ENCODE results near the gene ZNF135.

The ZNF135 gene

DNA sequence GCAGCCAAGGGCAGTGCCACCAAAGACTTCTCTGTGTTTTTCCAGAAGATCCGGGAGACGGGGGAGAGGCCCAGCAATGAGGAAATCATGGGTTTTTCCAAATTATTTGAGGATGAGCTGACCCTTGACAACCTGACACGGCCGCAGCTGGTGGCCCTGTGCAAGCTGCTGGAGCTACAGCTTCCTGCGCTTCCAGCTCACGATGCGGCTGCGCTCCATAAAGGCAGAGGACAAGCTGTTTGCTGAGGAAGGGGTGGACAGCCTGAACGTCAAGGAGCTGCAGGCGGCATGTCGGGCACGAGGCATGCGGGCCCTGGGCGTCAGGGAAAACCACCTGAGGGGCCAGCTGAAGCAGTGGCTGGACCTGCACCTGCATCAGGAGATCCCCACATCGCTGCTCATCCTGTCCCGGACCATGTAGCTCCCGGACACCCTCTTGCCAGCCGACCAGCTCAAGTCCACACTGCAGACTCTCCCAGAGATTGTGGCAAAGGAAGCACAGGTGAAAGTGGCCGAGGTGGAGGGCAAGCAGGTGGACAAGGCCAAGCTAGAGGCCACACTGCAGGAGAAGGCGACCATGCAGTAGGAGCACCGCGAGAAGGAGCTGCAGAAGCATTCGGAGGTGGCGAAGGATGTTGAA is 13.6 kb upstream of the ZNF135 start:
- DNase-seq (ENCODE audit: low read depth) = no peak
- H3K4me3 ChIP-seq (ENCODE audit: low read length) = no peak overlapping the region
- TF ChIP-seq, protein P1, sequence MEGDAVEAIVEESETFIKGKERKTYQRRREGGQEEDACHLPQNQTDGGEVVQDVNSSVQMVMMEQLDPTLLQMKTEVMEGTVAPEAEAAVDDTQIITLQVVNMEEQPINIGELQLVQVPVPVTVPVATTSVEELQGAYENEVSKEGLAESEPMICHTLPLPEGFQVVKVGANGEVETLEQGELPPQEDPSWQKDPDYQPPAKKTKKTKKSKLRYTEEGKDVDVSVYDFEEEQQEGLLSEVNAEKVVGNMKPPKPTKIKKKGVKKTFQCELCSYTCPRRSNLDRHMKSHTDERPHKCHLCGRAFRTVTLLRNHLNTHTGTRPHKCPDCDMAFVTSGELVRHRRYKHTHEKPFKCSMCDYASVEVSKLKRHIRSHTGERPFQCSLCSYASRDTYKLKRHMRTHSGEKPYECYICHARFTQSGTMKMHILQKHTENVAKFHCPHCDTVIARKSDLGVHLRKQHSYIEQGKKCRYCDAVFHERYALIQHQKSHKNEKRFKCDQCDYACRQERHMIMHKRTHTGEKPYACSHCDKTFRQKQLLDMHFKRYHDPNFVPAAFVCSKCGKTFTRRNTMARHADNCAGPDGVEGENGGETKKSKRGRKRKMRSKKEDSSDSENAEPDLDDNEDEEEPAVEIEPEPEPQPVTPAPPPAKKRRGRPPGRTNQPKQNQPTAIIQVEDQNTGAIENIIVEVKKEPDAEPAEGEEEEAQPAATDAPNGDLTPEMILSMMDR (IDR thresholded peaks at IDR 0.05; ENCODE audit: insufficient read depth, low read depth, low read length, missing control alignments) = no peak

DNA sequence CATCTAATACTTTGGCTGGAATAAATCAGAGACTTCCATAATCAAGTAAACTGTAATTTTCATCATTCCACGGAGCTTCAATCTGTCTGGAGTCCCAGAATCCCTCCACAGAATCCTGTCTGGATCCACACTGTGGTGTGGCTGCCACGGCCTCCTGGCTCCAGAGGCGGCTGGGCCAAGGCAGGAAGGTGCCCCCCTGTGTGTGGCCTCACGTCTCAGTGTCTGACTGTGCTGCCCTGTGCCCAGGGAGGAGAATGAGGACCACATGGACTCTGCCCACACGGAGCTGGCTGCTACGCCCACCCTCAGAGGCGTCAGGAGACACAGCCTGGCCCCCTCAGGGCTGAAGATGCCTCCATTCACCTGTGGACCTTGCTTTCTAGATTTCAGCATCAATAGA is 12.2 kb upstream of the ZNF135 start:
- no peak for DNase-seq (ENCODE audit: low read depth)
- no peak overlapping the region for H3K4me3 ChIP-seq (ENCODE audit: low read length)
- TF ChIP-seq, protein P1 (IDR thresholded peaks at IDR 0.05; ENCODE audit: insufficient read depth, low read depth, low read length, missing control alignments) = no peak

DNA sequence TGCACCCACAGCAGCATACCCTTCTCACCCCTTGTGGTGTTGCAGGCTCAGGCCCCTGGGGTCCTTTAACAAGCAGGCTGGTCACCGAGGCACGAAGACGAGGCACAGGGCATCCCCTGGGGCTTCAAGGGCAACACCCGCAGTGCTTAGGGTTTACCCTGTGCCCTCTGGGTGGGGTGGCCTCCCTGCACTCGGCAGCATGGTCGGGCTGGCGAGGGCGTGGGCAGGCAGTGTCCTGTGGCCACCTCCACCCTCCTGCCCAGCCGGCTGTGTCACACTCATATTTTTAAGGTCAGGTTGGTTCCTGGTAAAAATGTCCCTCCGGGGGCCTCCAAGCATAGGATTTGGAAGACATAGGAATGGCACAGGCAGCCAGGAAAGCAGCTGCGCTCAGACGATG is 11.4 kb upstream of the ZNF135 start:
- DNase-seq (ENCODE audit: low read depth) = no peak
- TF ChIP-seq, protein P1 (IDR thresholded peaks at IDR 0.05; ENCODE audit: insufficient read depth, low read depth, low read length, missing control alignments) = no peak
- H3K4me3 ChIP-seq (ENCODE audit: low read length) = no peak overlapping the region

DNA sequence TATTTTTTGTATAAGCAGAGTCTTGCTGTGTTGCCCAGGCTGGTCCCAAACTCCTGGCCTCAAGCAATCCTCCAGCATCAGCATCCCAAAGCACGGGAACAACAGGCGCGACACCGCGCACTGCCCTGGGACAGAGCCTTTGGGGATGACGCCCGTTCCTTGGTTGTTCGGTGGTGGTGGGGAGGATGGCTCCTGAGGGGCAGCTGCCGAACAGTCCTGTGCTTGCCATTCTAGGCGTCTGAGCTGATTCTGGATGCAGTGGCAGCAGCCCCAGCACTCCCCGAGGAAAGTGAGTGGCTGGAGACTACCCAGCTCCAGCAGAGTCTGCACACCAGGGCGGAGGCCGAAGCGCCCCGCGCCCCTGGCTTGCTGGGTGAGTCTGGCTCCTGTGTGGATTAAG is 6.8 kb upstream of the ZNF135 start:
- no peak overlapping the region for H3K4me3 ChIP-seq (ENCODE audit: low read length)
- TF ChIP-seq, protein P1 (IDR thresholded peaks at IDR 0.05; ENCODE audit: insufficient read depth, low read depth, low read length, missing control alignments) = no peak
- DNase-seq (ENCODE audit: low read depth) = no peak

DNA sequence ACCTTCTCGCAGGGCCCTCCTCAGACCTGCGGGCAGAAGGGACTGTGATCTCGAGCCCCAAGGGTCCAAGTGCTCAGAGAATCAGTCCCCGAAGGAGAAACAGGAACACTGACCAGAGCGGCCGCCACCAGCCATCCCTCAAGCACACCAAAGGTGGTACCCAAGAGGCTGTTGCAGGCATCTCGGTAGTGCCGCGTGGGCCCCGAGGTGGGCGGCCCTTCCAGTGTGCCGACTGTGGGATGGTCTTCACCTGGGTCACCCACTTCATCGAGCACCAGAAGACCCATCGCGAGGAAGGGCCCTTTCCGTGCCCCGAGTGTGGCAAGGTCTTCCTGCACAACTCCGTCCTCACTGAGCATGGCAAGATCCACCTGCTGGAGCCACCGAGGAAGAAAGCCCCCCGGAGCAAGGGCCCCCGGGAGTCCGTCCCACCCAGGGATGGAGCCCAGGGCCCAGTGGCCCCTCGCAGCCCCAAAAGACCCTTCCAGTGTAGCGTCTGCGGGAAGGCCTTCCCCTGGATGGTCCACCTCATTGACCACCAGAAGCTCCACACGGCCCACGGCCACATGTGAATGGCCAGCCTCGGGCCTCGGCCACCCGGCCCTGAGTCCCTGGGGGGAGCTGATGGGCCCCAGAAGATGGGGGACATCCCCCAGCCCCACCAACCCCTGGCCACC is 5.5 kb upstream of the ZNF135 start:
- no peak for DNase-seq (ENCODE audit: low read depth)
- TF ChIP-seq, protein P1 (IDR thresholded peaks at IDR 0.05; ENCODE audit: insufficient read depth, low read depth, low read length, missing control alignments) = no peak
- H3K4me3 ChIP-seq (ENCODE audit: low read length) = no peak overlapping the region

DNA sequence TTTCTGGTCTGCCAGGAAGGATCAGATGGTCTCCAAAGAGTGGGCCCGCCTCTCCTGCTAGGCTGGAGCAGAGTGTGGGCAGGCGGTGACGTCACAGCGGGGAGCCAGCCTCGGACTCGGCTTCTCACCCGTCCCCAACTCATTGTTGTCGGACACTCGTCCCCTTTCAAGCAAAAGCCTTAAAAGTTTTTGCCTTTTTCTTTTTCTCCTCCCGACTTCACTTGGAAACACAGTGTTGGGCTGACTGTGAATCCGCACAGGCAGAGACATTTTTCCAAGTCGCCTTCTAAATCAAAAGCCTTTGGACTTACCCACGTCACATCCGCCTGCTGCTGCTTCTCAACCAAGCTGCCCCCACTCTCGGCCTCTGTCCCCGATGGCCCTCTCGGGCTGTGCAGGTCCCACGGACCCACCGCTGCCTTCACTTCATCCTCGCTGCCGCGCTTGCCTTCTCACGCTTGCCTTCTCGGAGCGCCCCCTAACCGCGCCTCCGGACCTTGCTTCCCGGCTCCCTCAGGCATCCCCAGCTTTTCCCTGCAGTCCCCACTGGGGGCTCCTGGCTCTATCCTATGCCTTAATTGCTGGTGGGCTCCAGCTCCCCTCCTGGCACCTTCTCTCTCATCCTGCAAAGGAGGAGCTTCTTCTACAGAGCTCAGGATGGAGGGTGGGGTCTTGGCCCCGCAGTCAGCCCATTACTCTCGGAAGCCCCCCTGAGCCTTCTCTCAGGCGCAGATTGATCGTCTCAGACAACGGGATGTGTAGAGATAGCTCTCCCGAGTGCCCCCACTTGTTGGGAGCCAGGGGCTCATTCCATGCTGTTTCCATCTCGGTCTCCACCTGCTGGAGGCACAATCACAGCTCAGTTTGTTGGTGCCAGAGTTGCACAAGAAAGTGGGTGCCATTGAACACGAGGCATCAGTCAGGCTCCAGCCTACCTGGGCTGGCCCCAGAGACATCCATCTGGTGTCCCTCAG is 3.9 kb upstream of the ZNF135 start:
- no peak for DNase-seq (ENCODE audit: low read depth)
- TF ChIP-seq, protein P1 (IDR thresholded peaks at IDR 0.05; ENCODE audit: insufficient read depth, low read depth, low read length, missing control alignments) = no peak
- no peak overlapping the region for H3K4me3 ChIP-seq (ENCODE audit: low read length)

All from epithelial cell of esophagus (primary cell).